ENCODE data around the gene CASS4. TPM values are rescaled to one million over a fixed set of nuclear protein-coding genes. Genes with fewer than 3 reads are reported as not detected.

CASS4 gene
- total RNA-seq, 1 donor from 2014 or later, result 0.51 TPM

- CTCF ChIA-PET, result no interaction called here
- H3K4me3 Mint-ChIP-seq, result no peak overlapping the region
- H3K4me1 Mint-ChIP-seq, result no peaks in the 10 kb centered on the region
Observed at GRCh38 chr20:56378386-56378785, 33.7 kb upstream of the CASS4 start.

DNA sequence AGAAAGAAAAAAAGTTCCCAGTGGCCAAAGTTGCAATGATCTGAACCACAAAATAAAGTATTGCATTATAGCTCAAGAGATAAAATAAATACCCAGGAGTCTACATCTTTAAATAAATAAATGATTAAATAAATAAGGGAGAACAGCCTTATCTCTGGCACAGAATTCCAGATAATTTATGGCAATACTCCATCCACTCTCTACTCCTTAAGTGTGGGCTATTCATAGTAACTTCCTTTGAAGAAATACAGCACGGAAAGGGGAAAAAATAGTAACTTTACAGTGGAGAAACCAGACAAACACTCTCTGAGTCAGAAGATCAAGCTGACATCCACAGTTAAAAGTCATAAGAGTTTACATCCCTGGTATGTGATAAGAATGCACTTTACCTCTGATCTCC lies 31.7 kb upstream of the CASS4 start:
- no peak overlapping the region for H3K27ac Mint-ChIP-seq
- TF ChIP-seq CTCF (IDR thresholded peaks at IDR 0.05), result no peak
- DNase-seq, result no peak
- intact Hi-C loops (cut with micrococcal nuclease), result no loop called here
- ChIA-PET POLR2A (no interaction called here), CTCF (no interaction called here)
- H3K4me1 Mint-ChIP-seq, result no peaks in the 10 kb centered on the region
- no peaks in the 10 kb centered on the region for H3K9me3 Mint-ChIP-seq
- H3K36me3 Mint-ChIP-seq (ENCODE audit: low read depth), result peaks cover 10% of the 10 kb centered on the region
- ATAC-seq (ENCODE audit: low read depth), result no peak
- H3K4me3 Mint-ChIP-seq, result no peak overlapping the region
- no peaks in the 10 kb centered on the region for H3K27me3 Mint-ChIP-seq

More at GRCh38 chr20:56378386-56378785, 33.7 kb upstream of the CASS4 start:
- Mint-ChIP-seq H3K9me3 (no peaks in the 10 kb centered on the region), H3K27me3 (no peaks in the 10 kb centered on the region), H3K27ac (no peak overlapping the region), H3K36me3 (ENCODE audit: low read depth) (peaks cover 11% of the 10 kb centered on the region)
- ATAC-seq (ENCODE audit: low read depth) (no peak), DNase-seq (no peak)
- intact Hi-C loops (cut with micrococcal nuclease), result no loop called here
- POLR2A ChIA-PET, result no interaction called here
- TF ChIP-seq CTCF (IDR thresholded peaks at IDR 0.05), result no peak

- intact Hi-C loops (cut with micrococcal nuclease), result no loop called here
- H3K4me3 Mint-ChIP-seq, result no peak overlapping the region
- no peaks in the 10 kb centered on the region for H3K4me1 Mint-ChIP-seq
- no peak overlapping the region for H3K27ac Mint-ChIP-seq
- ATAC-seq (ENCODE audit: low read depth) (no peak), DNase-seq (no peak)
- CTCF ChIA-PET, result no interaction called here
- H3K36me3 Mint-ChIP-seq (ENCODE audit: low read depth), result peaks cover 14% of the 10 kb centered on the region
- H3K9me3 Mint-ChIP-seq, result no peaks in the 10 kb centered on the region
- POLR2A ChIA-PET, result no interaction called here
- H3K27me3 Mint-ChIP-seq, result no peaks in the 10 kb centered on the region
- no peak for TF ChIP-seq CTCF (IDR thresholded peaks at IDR 0.05)
Observed at GRCh38 chr20:56381501-56381900, 30.6 kb upstream of the CASS4 start.

- Mint-ChIP-seq H3K4me3 (no peak overlapping the region), H3K4me1 (no peaks in the 10 kb centered on the region), H3K27ac (no peak overlapping the region), H3K36me3 (ENCODE audit: low read depth) (peaks cover 15% of the 10 kb centered on the region), H3K9me3 (no peaks in the 10 kb centered on the region), H3K27me3 (no peaks in the 10 kb centered on the region)
- POLR2A ChIA-PET, result no interaction called here
- CTCF ChIA-PET, result no interaction called here
- ATAC-seq (ENCODE audit: low read depth), result no peak
- intact Hi-C loops (cut with micrococcal nuclease), result no loop called here
- no peak for DNase-seq
- TF ChIP-seq CTCF (IDR thresholded peaks at IDR 0.05), result no peak
Observed at GRCh38 chr20:56382696-56383095, 29.4 kb upstream of the CASS4 start.

GRCh38 chr20:56383334-56383733 lies 28.7 kb upstream of the CASS4 start:
- no peaks in the 10 kb centered on the region for H3K9me3 Mint-ChIP-seq
- POLR2A ChIA-PET, result interaction anchor here (0.6 kb wide), 1 partner anchor 12 kb away, joined by 3 read pairs; no protein-coding TSS in a partner anchor
- DNase-seq (no peak), ATAC-seq (ENCODE audit: low read depth) (no peak)
- no peak overlapping the region for H3K4me3 Mint-ChIP-seq
- peaks cover 15% of the 10 kb centered on the region for H3K36me3 Mint-ChIP-seq (ENCODE audit: low read depth)
- CTCF ChIA-PET, result no interaction called here
- no peak for TF ChIP-seq CTCF (IDR thresholded peaks at IDR 0.05)
- no peak overlapping the region for H3K27ac Mint-ChIP-seq
- intact Hi-C loops (cut with micrococcal nuclease), result no loop called here
- no peaks in the 10 kb centered on the region for H3K4me1 Mint-ChIP-seq
- no peaks in the 10 kb centered on the region for H3K27me3 Mint-ChIP-seq

Data from activated B cell treated with CpG ODN at 0.5 μM for 24 hours (primary cell).